Activated CD8-positive, alpha-beta T cell treated with anti-CD3 and anti-CD28 coated beads for 36 hours (primary cell): ENCODE results near the gene TMEM219. TPM values are rescaled to one million over a fixed set of nuclear protein-coding genes. Genes with fewer than 3 reads are reported as not detected.
A peak's percentile ranks its signal among the peaks of the same experiment; 100 is the strongest.

Experiments used
- ATAC-seq: fragments of 200-7000 bp; cut with Tn5 transposase; one replicate; pipeline ENCODE4 v1.10.0; 2021; ENCODE audit warnings: mild to moderate bottlenecking, moderate library complexity
- CTCF ChIA-PET: fragments of 350-600 bp; sonication (Branson Sonifier 250); formaldehyde crosslinking; loops from one replicate; lab custom pipeline; 2021; ENCODE audit warnings: antibody characterized with exemption; lab: Charles Lee
- POLR2A ChIA-PET: fragments of 350-600 bp; sonication (Branson Sonifier 250); formaldehyde crosslinking; loops from one replicate; lab custom pipeline; 2021; ENCODE audit warnings: antibody characterized with exemption; lab: Charles Lee
- DNase-seq: peaks from one replicate; pipeline ENCODE4 v3.0.0-alpha.2; 2020
- H3K27ac Mint-ChIP-seq: one replicate; pipeline ENCODE4 v1.8.0; 2021; ENCODE audit warnings: mild to moderate bottlenecking, mixed read lengths
- H3K27me3 Mint-ChIP-seq: one replicate; pipeline ENCODE4 v1.8.0; 2021; ENCODE audit warnings: mixed read lengths
- H3K36me3 Mint-ChIP-seq: one replicate; pipeline ENCODE4 v1.8.0; 2021; ENCODE audit warnings: low read depth, mixed read lengths
- H3K4me1 Mint-ChIP-seq: one replicate; pipeline ENCODE4 v1.8.0; 2021; ENCODE audit warnings: low read depth, mixed read lengths
- H3K4me3 Mint-ChIP-seq: one replicate; pipeline ENCODE4 v1.8.0; 2021; ENCODE audit warnings: mild to moderate bottlenecking, moderate library complexity, mixed read lengths
- H3K9me3 Mint-ChIP-seq: one replicate; pipeline ENCODE4 v1.8.0; 2021; ENCODE audit warnings: mixed read lengths
- CTCF ChIP-seq: fragments of 200-600 bp; IDR thresholded peaks from one replicate; pipeline ENCODE4 v1.8.0; 2022; ENCODE audit warnings: antibody characterized with exemption, mild to moderate bottlenecking
- intact Hi-C: fragments of 100-400 bp; cut with micrococcal nuclease; formaldehyde crosslinking; loops from one replicate; pipeline ENCODE4 v1.10.0; 2022
- total RNA-seq, 2 experiments: library from RNA; stranded (reverse); gene quantifications; one replicate each; pipeline ENCODE4 v1.2.3, GENCODE V29; 2021

The TMEM219 gene
- total RNA-seq, 2 experiments from 2014 or later = 31.9 to 34.9 TPM

GRCh38 chr16:29922986-29923501, 38.8 kb upstream of the TMEM219 start:
- TF ChIP-seq CTCF = no peak
- Mint-ChIP-seq H3K36me3 (peaks cover 33% of the 10 kb centered on the region), H3K27ac (no peak overlapping the region), H3K9me3 (no peaks in the 10 kb centered on the region), H3K4me1 (peaks cover 45% of the 10 kb centered on the region), H3K4me3 (no peak overlapping the region), H3K27me3 (no peaks in the 10 kb centered on the region)
- CTCF ChIA-PET = interaction anchor here (1.2 to 1.6 kb wide), 4 partner anchors 10 to 109 kb away, joined by 3 read pairs; partner anchors contain the start of gene CDIPT
- POLR2A ChIA-PET = interaction anchor here (0.6 to 1.0 kb wide), 3 partner anchors 9 to 56 kb away, joined by 3 to 4 read pairs (median 3); partner anchors contain the start of gene TMEM219
- DNase-seq (no peak), ATAC-seq (no peak)
- intact Hi-C loops = no loop called here

- ATAC-seq (no peak), DNase-seq (peak; percentile 13)
- intact Hi-C loops = no loop called here
- peak overlapping the region; percentile 90 for H3K4me3 Mint-ChIP-seq
- no peak for TF ChIP-seq CTCF
- POLR2A ChIA-PET = interaction anchor here (0.7 to 3.9 kb wide), 14 partner anchors 9 to 223 kb away, joined by 3 to 18 read pairs (median 4); partner anchors contain the start of genes ASPHD1, HIRIP3, MVP and TMEM219
- H3K27me3 Mint-ChIP-seq = no peaks in the 10 kb centered on the region
- H3K36me3 Mint-ChIP-seq = peaks cover 29% of the 10 kb centered on the region
- H3K9me3 Mint-ChIP-seq = no peaks in the 10 kb centered on the region
- peak overlapping the region; percentile 86 for H3K27ac Mint-ChIP-seq
- H3K4me1 Mint-ChIP-seq = peaks cover 45% of the 10 kb centered on the region
- CTCF ChIA-PET = interaction anchor here (0.9 to 1.4 kb wide), 4 partner anchors 13 to 96 kb away, joined by 3 read pairs; no protein-coding TSS in a partner anchor
Measured at GRCh38 chr16:29925105-29925756, 36.6 kb upstream of the TMEM219 start.

GRCh38 chr16:29925781-29926710, 35.8 kb upstream of the TMEM219 start, which contains the start of gene KCTD13:
KCTD13 (minus strand) TSS chr16:29926226; CDS start chr16:29926033, 193 bp downstream.
- H3K4me3 Mint-ChIP-seq = peak within 1 kb of the TSS; percentile 90
- H3K9me3 Mint-ChIP-seq = no peaks in the 10 kb centered on the region
- H3K36me3 Mint-ChIP-seq = peaks cover 21% of the 10 kb centered on the region
- POLR2A ChIA-PET = interaction anchor here (0.6 to 3.9 kb wide), 28 partner anchors 9 to 1955 kb away, joined by 3 to 18 read pairs (median 4); partner anchors contain the start of genes ASPHD1, HIRIP3, MVP and SPN
- no peaks in the 10 kb centered on the region for H3K27me3 Mint-ChIP-seq
- peak within 1 kb of the TSS; percentile 97 for H3K27ac Mint-ChIP-seq
- CTCF ChIA-PET = interaction anchor here (0.6 to 2.1 kb wide), 8 partner anchors 10 to 95 kb away, joined by 3 to 7 read pairs (median 3); partner anchors contain the start of genes TAOK2 and TMEM219
- ATAC-seq = peak; percentile 92
- intact Hi-C loops = no loop called here
- no peak for TF ChIP-seq CTCF
- peak; percentile 86 for DNase-seq
- H3K4me1 Mint-ChIP-seq = peaks cover 37% of the 10 kb centered on the region

- Mint-ChIP-seq H3K4me1 (peaks cover 36% of the 10 kb centered on the region), H3K27ac (peak overlapping the region; percentile 97), H3K4me3 (peak overlapping the region; percentile 90), H3K36me3 (peaks cover 17% of the 10 kb centered on the region), H3K9me3 (no peaks in the 10 kb centered on the region), H3K27me3 (no peaks in the 10 kb centered on the region)
- ChIA-PET CTCF (interaction anchor here (0.6 to 2.1 kb wide), 6 partner anchors 10 to 119 kb away, joined by 3 to 7 read pairs (median 3); partner anchors contain the start of genes TAOK2 and TMEM219), POLR2A (interaction anchor here (0.6 to 3.9 kb wide), 22 partner anchors 10 to 1954 kb away, joined by 3 to 18 read pairs (median 4); partner anchors contain the start of genes ASPHD1, HIRIP3, MVP and SPN)
- intact Hi-C loops = no loop called here
- ATAC-seq = no peak
- no peak for TF ChIP-seq CTCF
- no peak for DNase-seq
Measured at GRCh38 chr16:29926711-29927052, 35.2 kb upstream of the TMEM219 start.
